ENCODE results near the gene ERC1. TPM values are rescaled to one million over a fixed set of nuclear protein-coding genes. Genes with fewer than 3 reads are reported as not detected.

Gene ERC1
- total and polyA plus RNA-seq, 2 donors (not counting 1 experiment from before 2014, with no cell fraction given) = 19.7 to 34.5 TPM

DNA sequence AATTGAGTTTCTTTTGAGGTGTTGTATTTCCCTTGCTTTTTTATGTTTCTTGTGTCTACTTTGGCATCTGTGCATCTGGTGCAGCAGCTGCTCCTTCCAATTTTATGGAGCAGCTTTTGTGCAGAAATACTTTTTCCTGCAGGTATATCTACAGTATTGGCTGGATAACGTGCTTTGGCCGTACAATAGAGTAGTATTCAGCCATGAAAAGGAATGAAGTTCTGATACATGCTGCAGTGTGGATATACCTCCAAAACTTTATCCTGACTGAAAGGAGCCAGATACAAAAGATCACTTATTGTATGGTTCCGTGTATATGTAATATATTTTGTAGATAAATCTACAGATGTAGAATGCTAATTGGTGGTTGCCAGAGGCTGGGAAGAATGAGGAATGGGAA, 74.6 kb downstream of the ERC1 start:
- TF ChIP-seq CTCF (conservative IDR thresholded peaks at IDR 0.05 in 1 of 2, IDR thresholded peaks at IDR 0.05 in 1 of 2; ENCODE audit: low read depth in 1 of 2, low read length in 2 of 2) = no peak
- TF ChIP-seq EZH2 (IDR thresholded peaks at IDR 0.05; ENCODE audit: low read length, missing control alignments) = no peak
- no peak for DNase-seq (ENCODE audit: low read depth in 2 of 2)
- Histone ChIP-seq H3K27me3 (ENCODE audit: control insufficient read depth, insufficient read depth, low read length) (no peaks in the 10 kb centered on the region), H3K4me3 (replicated peaks in 1 of 4; ENCODE audit: control extremely low read depth in 1 of 4, insufficient read depth in 1 of 4, low read depth in 3 of 4, low read length in 4 of 4) (no peak overlapping the region), H3K9ac (ENCODE audit: insufficient read depth, low read length) (no peak overlapping the region), H3K79me2 (ENCODE audit: control insufficient read depth, insufficient read depth, low read length) (no peaks in the 10 kb centered on the region), H3K36me3 (ENCODE audit: control insufficient read depth, insufficient read depth, low read length) (no peaks in the 10 kb centered on the region), H3K27ac (ENCODE audit: insufficient read depth, low read length) (no peak overlapping the region), H3K9me3 (ENCODE audit: control insufficient read depth, insufficient read depth, low read depth, low read length) (no peaks in the 10 kb centered on the region), H3K4me1 (ENCODE audit: control insufficient read depth, extremely low read depth, insufficient read depth, low read length) (no peaks in the 10 kb centered on the region), H2AFZ (ENCODE audit: low read length) (no peak overlapping the region), H3K4me2 (ENCODE audit: extremely low read depth, insufficient read depth, low read length) (no peak overlapping the region), H4K20me1 (ENCODE audit: control insufficient read depth, extremely low read depth, insufficient read depth, low read length) (no peaks in the 10 kb centered on the region)

DNA sequence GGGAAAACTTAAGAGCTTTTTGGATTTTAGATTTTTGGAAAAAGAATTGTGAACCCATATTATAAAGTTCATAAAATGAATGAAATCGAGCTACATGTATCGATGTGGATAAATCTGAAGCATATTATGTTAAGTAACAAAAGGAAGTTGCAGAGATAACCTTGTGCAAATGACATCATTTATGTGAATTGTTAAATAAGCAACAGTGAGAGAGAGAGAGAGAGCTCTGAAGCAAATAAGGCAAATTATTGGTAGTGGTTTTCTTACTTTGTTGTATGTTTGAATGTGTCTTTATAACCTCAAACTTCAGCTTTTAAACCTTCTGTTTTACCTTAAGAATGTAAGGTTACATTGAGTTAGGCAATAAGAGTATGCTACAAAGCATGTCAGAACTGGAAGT, 78.8 kb downstream of the ERC1 start:
- DNase-seq (ENCODE audit: low read depth in 2 of 2) = no peak
- H3K4me1 ChIP-seq (ENCODE audit: control insufficient read depth, extremely low read depth, insufficient read depth, low read length) = no peaks in the 10 kb centered on the region
- no peak overlapping the region for H3K4me3 ChIP-seq (replicated peaks in 1 of 4; ENCODE audit: control extremely low read depth in 1 of 4, insufficient read depth in 1 of 4, low read depth in 3 of 4, low read length in 4 of 4)
- H3K9ac ChIP-seq (ENCODE audit: insufficient read depth, low read length) = no peak overlapping the region
- no peak overlapping the region for H2AFZ ChIP-seq (ENCODE audit: low read length)
- H3K27me3 ChIP-seq (ENCODE audit: control insufficient read depth, insufficient read depth, low read length) = no peaks in the 10 kb centered on the region
- no peaks in the 10 kb centered on the region for H4K20me1 ChIP-seq (ENCODE audit: control insufficient read depth, extremely low read depth, insufficient read depth, low read length)
- H3K4me2 ChIP-seq (ENCODE audit: extremely low read depth, insufficient read depth, low read length) = no peak overlapping the region
- H3K9me3 ChIP-seq (ENCODE audit: control insufficient read depth, insufficient read depth, low read depth, low read length) = no peaks in the 10 kb centered on the region
- no peak overlapping the region for H3K27ac ChIP-seq (ENCODE audit: insufficient read depth, low read length)
- peaks cover 2% of the 10 kb centered on the region for H3K79me2 ChIP-seq (ENCODE audit: control insufficient read depth, insufficient read depth, low read length)
- no peaks in the 10 kb centered on the region for H3K36me3 ChIP-seq (ENCODE audit: control insufficient read depth, insufficient read depth, low read length)
- no peak for TF ChIP-seq EZH2 (IDR thresholded peaks at IDR 0.05; ENCODE audit: low read length, missing control alignments)
- no peak for TF ChIP-seq CTCF (conservative IDR thresholded peaks at IDR 0.05 in 1 of 2, IDR thresholded peaks at IDR 0.05 in 1 of 2; ENCODE audit: low read depth in 1 of 2, low read length in 2 of 2)

GRCh38 chr12:1071182-1071581, 80.2 kb downstream of the ERC1 start:
- Histone ChIP-seq H3K27ac (ENCODE audit: insufficient read depth, low read length) (no peak overlapping the region), H3K27me3 (ENCODE audit: control insufficient read depth, insufficient read depth, low read length) (no peaks in the 10 kb centered on the region), H3K4me3 (replicated peaks in 1 of 4; ENCODE audit: control extremely low read depth in 1 of 4, insufficient read depth in 1 of 4, low read depth in 3 of 4, low read length in 4 of 4) (no peak overlapping the region), H3K9me3 (ENCODE audit: control insufficient read depth, insufficient read depth, low read depth, low read length) (no peaks in the 10 kb centered on the region), H3K79me2 (ENCODE audit: control insufficient read depth, insufficient read depth, low read length) (peaks cover 2% of the 10 kb centered on the region), H3K4me1 (ENCODE audit: control insufficient read depth, extremely low read depth, insufficient read depth, low read length) (no peaks in the 10 kb centered on the region), H4K20me1 (ENCODE audit: control insufficient read depth, extremely low read depth, insufficient read depth, low read length) (no peaks in the 10 kb centered on the region), H3K9ac (ENCODE audit: insufficient read depth, low read length) (no peak overlapping the region), H2AFZ (ENCODE audit: low read length) (no peak overlapping the region), H3K4me2 (ENCODE audit: extremely low read depth, insufficient read depth, low read length) (no peak overlapping the region), H3K36me3 (ENCODE audit: control insufficient read depth, insufficient read depth, low read length) (no peaks in the 10 kb centered on the region)
- peak in 1 of 2 donors; percentile 52 for DNase-seq (ENCODE audit: low read depth in 2 of 2)
- TF ChIP-seq CTCF (conservative IDR thresholded peaks at IDR 0.05 in 1 of 2, IDR thresholded peaks at IDR 0.05 in 1 of 2; ENCODE audit: low read depth in 1 of 2, low read length in 2 of 2) (no peak), EZH2 (IDR thresholded peaks at IDR 0.05; ENCODE audit: low read length, missing control alignments) (no peak)
